Measurements from ENCODE around the gene HMG20A.
A peak's percentile ranks its signal among the peaks of the same experiment; 100 is the strongest.

The HMG20A gene

GRCh38 chr15:77494073-77494867 lies 73.6 kb downstream of the HMG20A start:
- Histone ChIP-seq H3K79me2 (no peaks in the 10 kb centered on the region), H3K27ac (no peak overlapping the region), H3K4me1 (peaks cover 20% of the 10 kb centered on the region), H3K36me3 (ENCODE audit: control insufficient read depth, insufficient read depth, low read length) (no peaks in the 10 kb centered on the region), H3K27me3 (ENCODE audit: control insufficient read depth, insufficient read depth, low read length) (no peaks in the 10 kb centered on the region), H3K4me3 (ENCODE audit: low read depth, low read length) (no peak overlapping the region), H3K9ac (no peak overlapping the region), H2AFZ (no peak overlapping the region), H3K4me2 (ENCODE audit: low read length) (no peak overlapping the region), H3K9me3 (ENCODE audit: control insufficient read depth, low read length) (no peaks in the 10 kb centered on the region)
- no peak for TF ChIP-seq CTCF (IDR thresholded peaks at IDR 0.05)

DNA sequence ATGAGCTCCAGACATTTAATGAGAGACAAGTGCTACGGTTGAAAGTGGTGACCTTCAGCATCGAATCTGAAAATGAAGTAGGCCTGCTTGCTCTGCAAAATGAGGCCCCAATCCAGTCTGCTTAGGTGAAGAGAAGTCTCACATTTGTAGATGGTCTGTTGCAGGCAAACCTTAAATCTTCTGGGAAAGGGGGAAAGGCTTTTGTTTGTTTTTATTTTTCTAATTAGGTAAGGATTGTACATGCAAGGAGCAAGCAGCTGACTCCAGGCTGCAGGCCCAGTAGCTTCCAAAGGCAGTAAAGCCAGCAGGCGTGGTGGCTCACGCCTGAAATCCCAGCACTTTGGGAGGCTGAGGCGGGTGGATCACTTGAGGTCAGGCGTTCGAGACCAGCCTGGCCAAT lies 74.3 kb downstream of the HMG20A start:
- H3K9ac ChIP-seq: no peak overlapping the region
- no peaks in the 10 kb centered on the region for H3K9me3 ChIP-seq (ENCODE audit: control insufficient read depth, low read length)
- no peak overlapping the region for H3K4me2 ChIP-seq (ENCODE audit: low read length)
- H3K36me3 ChIP-seq (ENCODE audit: control insufficient read depth, insufficient read depth, low read length): no peaks in the 10 kb centered on the region
- no peak for TF ChIP-seq CTCF (IDR thresholded peaks at IDR 0.05)
- H3K27ac ChIP-seq: no peak overlapping the region
- H2AFZ ChIP-seq: no peak overlapping the region
- H3K27me3 ChIP-seq (ENCODE audit: control insufficient read depth, insufficient read depth, low read length): no peaks in the 10 kb centered on the region
- H3K4me3 ChIP-seq (ENCODE audit: low read depth, low read length): no peak overlapping the region
- H3K79me2 ChIP-seq: no peaks in the 10 kb centered on the region
- peaks cover 20% of the 10 kb centered on the region for H3K4me1 ChIP-seq

DNA sequence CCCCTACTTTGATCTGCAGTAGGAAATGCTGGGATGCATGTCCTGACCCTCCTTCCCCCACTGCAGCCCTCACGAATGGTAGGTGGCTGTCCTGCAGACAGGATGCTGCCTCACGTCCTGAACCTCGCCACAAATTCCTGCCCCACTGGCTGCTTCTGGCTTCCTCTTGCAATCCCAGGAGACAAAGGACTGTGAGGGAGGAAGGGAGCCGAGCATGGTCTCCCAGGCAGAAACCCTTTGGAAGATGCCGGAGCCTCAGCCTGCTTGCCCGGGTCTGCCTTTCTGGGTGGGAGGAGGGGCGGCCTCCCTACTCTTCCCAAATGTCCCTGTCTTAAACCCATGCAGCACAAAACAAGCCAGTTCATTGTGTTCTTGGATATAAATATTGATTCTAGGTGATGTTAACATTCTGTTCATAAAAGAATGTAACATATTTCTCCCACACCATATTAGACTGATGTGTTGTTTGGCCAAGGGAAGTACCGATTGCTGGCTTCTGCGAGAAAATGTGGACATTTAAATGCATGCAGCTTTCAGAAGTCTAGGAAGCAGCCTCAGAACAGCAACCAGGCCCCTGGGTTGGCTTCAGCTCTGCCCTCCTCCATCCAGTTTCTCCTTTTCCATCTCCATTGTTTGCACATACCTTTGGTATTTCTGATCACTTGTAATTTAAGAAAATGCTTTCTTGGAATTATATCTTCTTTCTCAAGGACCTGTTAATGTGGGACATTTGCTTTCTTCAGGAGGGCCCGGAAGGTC lies 75.3 kb downstream of the HMG20A start:
- no peak overlapping the region for H3K9ac ChIP-seq

DNA sequence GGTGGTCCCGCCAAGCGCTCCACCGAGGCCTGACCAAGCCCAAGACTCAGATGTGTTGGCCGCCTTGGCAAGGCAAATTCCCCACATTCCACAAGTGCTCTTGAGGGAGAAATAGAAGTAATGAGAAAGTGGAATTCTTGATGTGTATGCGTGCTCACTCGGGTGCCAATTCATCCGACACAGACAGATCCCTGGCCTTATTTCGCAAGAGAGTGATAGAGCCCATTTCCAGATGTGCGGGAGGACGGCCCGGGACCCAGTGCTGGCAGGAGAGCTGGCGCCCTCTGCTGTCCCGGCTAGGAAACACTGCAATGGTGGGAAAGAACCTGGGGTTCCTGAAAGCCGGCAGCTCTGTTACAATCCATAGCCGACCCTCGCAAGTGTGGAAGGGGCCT lies 76.0 kb downstream of the HMG20A start:
- Histone ChIP-seq H3K4me1 (peaks cover 20% of the 10 kb centered on the region), H3K27me3 (ENCODE audit: control insufficient read depth, insufficient read depth, low read length) (no peaks in the 10 kb centered on the region), H3K4me2 (ENCODE audit: low read length) (no peak overlapping the region), H3K4me3 (ENCODE audit: low read depth, low read length) (no peak overlapping the region), H3K9me3 (ENCODE audit: control insufficient read depth, low read length) (no peaks in the 10 kb centered on the region), H2AFZ (peak overlapping the region; percentile 43), H3K36me3 (ENCODE audit: control insufficient read depth, insufficient read depth, low read length) (no peaks in the 10 kb centered on the region), H3K9ac (no peak overlapping the region), H3K79me2 (no peaks in the 10 kb centered on the region), H3K27ac (peak overlapping the region; percentile 73)
- TF ChIP-seq CTCF (IDR thresholded peaks at IDR 0.05): peak; percentile 70

More for the DNA sequence above, 75.3 kb downstream of the HMG20A start:
- TF ChIP-seq CTCF (IDR thresholded peaks at IDR 0.05): no peak
- Histone ChIP-seq H3K27me3 (ENCODE audit: control insufficient read depth, insufficient read depth, low read length) (no peaks in the 10 kb centered on the region), H3K9me3 (ENCODE audit: control insufficient read depth, low read length) (no peaks in the 10 kb centered on the region), H3K4me2 (ENCODE audit: low read length) (no peak overlapping the region), H3K4me3 (ENCODE audit: low read depth, low read length) (no peak overlapping the region), H2AFZ (peak overlapping the region; percentile 43), H3K27ac (peak overlapping the region; percentile 73), H3K36me3 (ENCODE audit: control insufficient read depth, insufficient read depth, low read length) (no peaks in the 10 kb centered on the region), H3K4me1 (peaks cover 20% of the 10 kb centered on the region), H3K79me2 (no peaks in the 10 kb centered on the region)
